Measurements from ENCODE around the gene CDKL2.

DNA sequence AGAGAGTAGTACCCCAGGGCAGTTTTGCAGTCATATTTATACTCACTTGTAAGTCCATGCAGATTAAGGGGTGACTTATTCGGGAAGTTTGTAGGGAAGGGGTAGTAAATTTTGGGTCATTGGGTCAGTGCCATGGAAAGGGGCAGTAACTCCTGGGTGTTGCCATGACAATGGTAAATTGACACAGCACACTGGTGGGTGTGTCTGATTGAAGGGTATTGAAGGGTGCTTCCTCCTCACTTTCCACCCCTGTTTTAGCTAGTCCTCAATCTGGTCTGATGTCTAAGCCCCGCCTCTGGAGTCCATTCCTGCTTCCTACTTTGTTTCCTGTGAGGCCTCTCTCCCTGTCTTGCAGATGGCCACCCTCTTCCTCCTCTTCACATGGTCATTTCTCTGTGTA, 62.6 kb downstream of the CDKL2 start:
- TF ChIP-seq EZH2 (IDR thresholded peaks at IDR 0.05) (no peak), EZH2phosphoT487 (IDR thresholded peaks at IDR 0.05) (no peak)
- TF ChIP-seq, protein P1, sequence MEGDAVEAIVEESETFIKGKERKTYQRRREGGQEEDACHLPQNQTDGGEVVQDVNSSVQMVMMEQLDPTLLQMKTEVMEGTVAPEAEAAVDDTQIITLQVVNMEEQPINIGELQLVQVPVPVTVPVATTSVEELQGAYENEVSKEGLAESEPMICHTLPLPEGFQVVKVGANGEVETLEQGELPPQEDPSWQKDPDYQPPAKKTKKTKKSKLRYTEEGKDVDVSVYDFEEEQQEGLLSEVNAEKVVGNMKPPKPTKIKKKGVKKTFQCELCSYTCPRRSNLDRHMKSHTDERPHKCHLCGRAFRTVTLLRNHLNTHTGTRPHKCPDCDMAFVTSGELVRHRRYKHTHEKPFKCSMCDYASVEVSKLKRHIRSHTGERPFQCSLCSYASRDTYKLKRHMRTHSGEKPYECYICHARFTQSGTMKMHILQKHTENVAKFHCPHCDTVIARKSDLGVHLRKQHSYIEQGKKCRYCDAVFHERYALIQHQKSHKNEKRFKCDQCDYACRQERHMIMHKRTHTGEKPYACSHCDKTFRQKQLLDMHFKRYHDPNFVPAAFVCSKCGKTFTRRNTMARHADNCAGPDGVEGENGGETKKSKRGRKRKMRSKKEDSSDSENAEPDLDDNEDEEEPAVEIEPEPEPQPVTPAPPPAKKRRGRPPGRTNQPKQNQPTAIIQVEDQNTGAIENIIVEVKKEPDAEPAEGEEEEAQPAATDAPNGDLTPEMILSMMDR (IDR thresholded peaks at IDR 0.05) = no peak
